NOMO-1 treated with dmso at 0.1 percent for 144 hours (cell line): ENCODE data around the gene PHLPP1.

Source experiments
- DNase-seq: peaks from one replicate; lab custom pipeline; 2025; ENCODE audit not compliant: unreplicated experiment; lab: John Stamatoyannopoulos, UW

PHLPP1 gene

DNA sequence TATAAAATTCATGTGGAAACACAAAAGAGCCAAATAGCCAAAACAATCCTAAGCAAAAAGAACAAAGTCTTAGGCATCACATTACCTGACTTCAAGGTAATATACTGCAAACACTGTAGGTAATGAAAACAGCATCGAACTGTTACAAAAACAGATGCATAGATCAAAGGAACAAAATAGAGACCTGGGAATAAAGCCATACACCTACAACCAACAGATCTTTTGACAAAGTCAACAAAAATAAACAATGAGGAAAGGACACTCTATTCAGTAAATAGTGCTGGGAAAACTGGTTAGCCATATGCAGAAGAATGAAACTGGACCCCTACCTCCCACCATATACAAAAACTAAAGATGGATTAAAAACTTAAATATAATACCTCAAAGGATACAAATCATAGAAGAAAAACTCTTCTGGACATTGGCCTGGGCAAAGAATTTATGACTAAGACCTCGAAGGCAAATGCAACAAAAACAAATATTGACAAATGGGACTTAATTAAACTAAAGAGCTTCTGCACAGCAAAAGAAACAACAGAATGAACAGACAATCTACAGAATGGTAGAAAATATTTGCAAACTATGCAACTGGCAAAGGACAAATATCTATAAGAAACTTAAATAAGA, 218.0 kb downstream of the PHLPP1 start:
- DNase-seq = no peak

DNA sequence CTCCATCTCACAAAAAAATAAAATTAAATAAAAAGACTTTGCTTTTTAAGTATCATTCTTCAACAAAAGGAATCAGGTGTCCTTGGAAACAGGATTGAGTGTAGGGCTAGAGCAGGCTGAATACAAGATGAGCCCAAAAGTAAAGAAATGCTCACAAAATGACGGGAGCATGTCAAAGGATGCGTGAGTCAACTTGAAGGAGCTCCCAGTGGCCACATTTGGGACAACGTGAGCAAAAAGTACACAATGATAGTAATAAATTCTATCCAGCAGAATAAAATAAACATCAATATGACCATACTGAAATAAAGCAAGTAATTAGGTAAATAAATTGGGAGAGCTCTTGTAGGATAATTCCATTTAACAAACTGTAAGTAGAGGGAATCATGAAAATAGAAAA, 220.7 kb downstream of the PHLPP1 start:
- DNase-seq = no peak

DNA sequence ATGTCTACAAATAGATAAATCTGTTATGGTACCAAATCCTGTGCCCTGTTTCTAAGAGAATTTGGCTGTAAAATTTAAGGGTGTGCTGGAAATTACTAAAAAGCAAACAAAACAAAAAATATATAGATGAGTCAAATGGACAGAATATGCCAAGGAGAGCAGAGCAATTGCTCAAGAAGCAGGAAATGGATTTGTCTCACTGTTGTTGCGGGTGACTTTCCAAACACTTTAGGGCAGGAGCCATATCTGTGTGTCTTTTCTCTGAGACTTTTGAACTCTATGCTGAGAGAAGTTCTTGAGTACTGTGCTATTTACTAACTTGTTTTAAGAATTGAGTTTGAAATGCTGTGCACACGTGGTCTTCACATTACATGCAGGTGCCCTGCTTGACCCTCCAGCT, 221.7 kb downstream of the PHLPP1 start:
- no peak for DNase-seq

DNA sequence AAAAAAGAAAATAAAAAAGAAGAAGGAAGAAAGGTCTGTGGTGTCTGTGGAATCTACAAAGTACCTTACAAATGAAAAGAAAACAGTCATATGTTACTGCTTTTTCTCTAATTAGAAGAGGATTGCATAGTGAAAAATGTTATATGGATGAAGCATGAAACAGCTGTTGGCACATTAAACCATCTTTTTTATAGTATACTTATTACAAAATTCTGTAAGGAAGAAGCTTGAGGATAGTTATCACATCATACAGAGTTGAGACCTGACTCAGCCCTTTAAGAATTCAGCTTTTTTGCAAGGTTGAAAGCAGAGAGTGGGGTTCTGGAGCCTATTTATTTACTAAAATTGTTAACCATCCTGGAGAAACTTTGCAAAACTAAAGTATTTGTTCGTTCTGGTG, 222.7 kb downstream of the PHLPP1 start:
- no peak for DNase-seq

DNA sequence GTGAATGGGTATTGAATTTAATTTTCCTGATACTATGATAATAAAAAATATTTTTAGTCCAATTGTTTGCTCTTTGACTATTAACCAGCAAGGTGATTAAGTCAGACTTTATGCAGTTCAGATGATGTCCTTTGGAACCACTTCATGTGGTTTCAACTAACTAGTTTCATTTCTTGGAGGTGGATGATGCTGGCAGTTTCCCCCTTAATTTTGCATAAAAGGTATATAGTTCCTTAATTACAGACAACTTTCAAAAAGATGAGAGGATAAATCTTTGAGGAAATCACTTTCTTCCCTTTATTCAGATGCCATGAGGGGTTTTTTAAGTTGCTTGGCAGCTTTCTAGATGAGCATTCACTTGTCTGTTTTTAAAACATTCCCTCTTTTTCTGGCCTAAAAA, 223.1 kb downstream of the PHLPP1 start:
- no peak for DNase-seq

DNA sequence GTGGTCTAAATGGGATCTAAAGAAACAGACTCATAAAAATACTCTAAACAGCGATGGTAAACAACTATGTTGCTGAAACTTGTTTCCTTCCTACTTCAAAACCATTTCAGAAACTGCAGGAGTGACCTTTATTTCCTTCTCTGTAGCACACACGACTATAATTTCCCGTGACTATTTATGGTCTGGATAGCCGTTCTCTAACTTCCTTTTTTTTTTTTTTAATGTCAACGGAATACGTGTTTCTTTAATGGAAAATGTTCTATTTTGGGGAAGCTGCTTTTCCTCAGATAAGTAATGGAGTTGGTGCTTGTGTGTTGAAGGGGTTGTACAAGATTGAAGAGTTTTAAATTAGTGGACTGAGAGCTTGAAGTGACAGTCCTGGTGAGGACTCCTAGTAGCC, 224.1 kb downstream of the PHLPP1 start:
- DNase-seq = peak; percentile 76

DNA sequence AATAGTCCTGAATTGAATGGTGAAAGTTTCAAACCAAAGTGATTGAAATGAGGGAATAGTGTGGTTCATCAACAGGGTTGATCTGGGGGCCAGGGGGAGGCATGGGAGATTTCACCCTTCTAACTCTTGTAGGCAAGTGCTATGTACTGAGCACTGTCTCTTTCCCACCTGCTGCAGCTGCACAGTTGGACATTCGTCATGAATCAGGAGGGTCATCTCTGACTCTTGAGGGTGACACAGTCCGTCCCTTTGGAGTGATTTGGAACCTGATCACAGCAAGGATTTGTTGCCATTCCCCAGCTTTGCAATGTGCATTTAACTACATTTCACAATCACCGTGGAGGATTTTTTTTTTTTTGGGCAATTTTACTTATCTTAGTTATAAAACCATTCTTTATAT, 224.6 kb downstream of the PHLPP1 start:
- DNase-seq = no peak

DNA sequence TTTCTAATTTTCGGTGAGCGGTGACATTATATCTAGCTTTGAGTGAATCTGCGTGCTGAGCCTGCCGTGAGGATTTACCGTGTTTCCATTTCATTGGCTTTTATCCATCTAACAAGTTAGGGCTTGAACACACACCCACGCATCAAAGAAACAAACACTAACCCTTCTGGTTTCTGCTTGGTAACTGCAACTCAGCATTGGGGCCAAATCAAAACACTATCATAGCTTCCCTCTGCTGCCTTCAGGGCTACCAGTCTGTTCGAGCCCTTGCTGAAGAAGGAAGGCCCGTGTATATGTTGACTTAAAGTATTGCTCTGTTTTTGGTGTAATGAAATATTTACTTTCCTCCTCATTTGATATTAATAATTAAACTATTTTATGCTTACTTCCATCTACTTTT, 227.2 kb downstream of the PHLPP1 start:
- no peak for DNase-seq

DNA sequence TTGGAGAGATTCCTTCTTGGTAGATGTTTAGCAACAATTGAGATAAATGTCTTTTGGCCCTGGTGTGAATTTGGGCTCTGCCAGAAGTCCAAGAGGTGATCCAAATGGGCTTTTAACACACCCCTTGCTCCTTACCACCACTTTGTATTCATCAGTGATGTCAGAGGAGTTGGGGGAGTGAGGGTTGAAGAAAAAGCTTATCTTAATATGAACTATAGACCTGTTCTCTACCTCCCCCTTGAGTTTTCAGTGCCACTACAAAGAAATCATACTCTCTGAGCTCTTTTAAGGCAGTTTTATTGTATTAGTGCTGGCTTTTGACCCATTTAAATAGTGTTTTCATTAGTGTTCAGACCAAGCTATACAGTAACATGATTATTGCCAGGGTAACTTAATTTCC, 229.1 kb downstream of the PHLPP1 start:
- DNase-seq = no peak

DNA sequence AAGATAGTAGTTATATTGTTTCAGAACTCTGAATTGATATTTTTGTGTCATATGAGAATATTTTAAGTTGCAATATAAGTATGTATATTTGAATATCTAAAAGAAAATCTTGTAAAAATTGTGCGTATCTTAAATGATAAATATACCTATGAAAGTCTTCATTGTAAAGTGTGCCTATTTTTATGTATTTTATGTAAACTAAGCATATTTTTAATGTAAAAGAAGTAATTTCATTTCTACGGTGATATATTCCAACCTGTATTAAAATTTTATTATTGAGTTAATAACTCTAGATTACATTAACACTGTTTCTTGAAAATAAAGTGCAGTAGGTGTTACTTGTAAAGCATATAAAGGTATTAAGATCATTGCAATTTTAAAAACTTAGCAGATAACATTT, 233.4 kb downstream of the PHLPP1 start:
- DNase-seq = no peak

DNA sequence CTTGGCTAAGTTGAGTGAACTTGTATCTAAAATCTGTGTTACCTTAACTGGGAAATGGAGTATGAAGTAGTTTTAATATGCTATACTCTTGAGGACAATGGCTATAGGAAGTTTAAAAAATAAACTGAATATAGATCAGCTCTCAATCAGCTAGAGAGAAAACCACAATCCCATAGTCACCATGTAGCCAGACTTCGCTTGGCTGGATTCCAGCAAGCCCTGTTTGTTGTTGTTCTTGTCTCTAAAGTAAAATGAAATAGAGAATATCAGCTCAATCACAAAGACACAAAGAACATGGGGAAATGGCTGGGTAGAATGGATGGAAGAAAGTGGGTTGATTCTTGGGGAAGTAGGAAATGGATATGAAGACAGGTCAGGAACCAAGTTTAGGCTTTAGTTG, 234.9 kb downstream of the PHLPP1 start:
- no peak for DNase-seq

DNA sequence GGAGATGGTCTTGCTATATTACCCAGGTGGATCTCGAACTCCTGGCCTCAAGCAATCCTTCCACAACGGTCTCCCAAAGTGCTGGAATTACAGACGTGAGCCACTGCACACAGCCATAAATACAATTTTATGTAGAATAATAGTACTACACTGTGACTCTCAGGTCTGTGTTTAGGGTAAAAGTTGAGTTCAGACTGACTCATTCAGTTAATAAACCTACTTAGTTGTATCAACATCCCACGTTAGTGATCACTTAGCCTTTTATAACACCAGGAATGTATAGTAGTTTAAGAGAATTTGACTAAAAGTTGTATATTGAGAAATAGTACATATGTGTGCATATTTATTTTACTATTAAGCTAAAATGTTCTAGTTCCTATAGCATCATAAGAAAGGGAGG, 237.5 kb downstream of the PHLPP1 start:
- DNase-seq = no peak

DNA sequence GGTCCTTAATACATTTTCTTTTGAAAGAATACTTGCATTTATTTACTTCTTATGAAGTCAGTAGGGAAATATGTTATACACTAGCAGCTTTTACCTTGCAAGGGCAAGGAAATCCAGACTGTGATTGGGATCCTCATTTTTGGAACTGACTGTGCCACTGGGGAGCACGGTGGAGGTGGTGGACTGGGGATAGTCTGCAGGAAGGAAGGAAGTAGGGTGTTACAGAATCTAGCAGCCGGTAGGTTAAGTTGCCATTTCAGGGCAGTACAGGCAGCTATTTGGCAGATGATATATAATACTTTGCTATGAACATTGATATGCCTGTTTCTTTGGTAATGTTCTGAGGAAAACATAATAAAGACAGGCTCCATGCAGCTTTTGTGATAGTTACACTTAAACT, 238.3 kb downstream of the PHLPP1 start:
- no peak for DNase-seq

DNA sequence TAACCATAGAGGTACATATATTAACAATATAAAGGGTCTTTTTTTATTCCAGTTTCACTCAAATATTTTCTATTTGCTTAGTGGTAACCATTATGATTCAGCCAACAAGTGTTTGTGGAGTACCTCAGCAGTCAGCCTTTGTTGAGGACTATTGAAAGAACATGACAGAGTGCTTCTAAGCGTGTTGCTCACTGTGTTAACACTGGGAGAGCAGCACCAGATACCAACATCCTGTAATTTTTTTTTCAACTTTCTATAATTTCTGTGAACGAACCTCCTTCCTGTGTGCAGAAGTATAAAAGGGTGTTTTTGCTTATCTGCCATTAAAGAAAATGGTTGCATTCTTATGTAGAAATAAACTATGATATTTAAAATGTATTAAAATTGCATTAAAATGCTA, 239.0 kb downstream of the PHLPP1 start:
- DNase-seq = no peak

DNA sequence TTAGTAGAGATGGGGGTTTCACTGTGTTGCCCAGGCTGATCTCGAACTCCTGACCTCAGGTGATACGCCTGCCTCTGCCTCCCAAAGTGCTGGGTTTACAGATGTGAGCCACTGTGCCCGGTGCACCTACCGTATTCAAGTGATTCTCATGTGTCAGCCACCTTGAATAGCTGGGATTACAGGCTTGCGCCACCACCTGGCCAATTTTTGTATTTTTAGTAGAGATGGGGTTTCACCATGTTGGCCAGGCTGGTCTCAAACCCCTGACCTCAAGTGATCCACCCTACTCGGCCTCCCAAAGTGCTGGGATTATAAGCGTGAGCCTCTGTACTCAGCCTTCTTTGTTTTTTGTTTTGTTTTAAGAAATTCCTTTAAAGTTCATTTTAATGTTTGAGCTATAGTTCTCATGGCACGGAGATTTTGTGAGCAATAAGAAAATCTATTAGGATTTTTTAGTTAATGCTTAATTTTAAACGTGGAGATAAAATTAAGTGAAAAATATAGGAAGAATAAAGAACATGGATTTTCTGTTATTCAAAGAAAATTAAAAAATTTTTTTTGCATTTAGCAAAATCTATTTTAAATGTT, 242.6 kb downstream of the PHLPP1 start:
- DNase-seq = no peak

DNA sequence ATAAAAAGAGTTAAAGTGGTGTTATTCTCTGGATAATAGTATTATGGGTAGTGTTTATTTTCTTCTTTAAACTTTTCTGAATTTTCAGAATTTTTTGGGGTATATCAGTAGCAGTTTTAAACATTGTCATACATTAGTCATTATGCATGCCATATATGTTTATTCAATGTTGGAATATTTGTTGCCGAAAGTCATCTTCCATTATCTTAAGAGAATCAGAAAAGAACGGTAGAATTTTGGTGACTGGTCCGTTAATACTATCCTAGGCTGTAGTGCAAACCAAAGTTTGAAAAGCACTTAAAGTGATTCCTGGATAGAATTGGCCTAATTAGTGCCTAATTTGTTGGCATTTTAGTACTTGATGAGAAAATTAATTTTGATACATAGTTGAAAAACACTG, 244.1 kb downstream of the PHLPP1 start:
- DNase-seq = no peak

DNA sequence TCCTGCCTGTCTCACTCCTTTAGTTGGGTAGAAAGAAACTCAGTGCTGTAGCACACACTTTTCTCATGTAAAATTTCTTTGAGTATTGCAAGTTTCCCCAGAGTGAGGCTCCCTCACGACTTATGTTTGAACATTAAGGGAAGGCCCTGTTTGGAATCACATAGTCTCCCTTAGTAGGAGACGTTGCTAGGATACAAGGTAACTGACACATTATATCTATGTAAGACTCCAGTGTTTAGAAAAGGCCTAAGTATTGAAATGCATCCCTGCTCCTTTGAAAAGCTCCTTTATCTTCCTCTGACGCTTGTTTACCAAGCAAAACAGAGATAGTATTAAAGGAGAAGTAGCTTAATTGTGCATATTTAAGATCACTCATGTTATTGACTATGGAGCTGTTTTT, 248.2 kb downstream of the PHLPP1 start:
- DNase-seq = no peak

DNA sequence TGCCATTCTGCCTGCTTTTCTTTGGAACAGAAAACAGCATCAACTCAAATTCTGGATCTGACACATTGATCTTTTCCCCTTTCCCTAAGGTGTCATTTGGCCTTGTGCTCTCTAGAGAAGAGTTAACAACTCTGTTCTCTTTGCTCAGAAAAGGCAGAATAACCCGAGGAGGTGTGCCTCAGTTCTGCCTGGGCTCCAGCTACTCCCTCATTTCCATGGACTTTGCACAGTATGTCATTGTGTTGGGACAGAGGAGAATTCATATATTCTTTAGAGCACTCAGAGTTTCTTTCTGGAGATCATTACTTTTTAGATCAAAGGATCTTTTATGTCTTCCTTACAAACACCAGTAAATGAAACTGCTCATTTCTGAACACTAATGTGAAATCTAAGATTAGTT, 249.1 kb downstream of the PHLPP1 start:
- DNase-seq = no peak

DNA sequence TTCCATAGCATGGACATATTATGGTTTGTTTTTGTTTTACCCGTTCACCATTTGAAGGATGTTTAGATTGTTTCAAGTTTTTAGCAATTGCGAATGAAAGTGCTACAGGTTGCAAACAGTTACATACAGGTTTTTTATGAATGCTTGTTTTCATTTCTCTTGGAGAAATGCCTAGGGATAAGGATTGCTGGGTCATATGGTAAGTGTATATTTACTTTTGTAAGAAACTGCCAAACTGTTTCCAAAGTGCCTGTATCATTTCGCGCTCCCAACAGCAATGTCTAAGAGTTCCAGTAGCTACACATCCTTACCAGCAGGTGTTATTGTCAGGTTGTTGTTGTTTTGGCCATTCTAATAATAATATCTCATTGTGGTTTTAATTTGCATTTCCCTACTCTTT, 251.7 kb downstream of the PHLPP1 start:
- DNase-seq = no peak

DNA sequence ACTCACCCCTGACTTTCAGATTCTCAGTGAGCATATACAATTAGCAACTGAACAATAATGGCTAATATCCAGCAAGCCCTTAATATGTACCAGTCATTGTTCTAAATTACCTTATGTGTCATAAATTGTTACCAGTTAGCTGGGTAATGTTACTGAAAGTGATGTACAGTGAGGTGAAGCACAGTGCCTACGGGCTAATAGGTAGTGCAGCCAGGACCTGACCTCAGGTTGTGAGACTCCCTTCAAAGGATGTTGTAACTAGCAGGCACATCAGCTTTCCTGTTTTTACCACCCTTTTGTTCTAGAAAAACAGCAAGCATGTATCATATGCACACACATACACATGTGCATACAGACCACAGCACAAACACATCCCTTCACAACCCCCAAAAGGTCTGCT, 258.3 kb downstream of the PHLPP1 start:
- DNase-seq = no peak

DNA sequence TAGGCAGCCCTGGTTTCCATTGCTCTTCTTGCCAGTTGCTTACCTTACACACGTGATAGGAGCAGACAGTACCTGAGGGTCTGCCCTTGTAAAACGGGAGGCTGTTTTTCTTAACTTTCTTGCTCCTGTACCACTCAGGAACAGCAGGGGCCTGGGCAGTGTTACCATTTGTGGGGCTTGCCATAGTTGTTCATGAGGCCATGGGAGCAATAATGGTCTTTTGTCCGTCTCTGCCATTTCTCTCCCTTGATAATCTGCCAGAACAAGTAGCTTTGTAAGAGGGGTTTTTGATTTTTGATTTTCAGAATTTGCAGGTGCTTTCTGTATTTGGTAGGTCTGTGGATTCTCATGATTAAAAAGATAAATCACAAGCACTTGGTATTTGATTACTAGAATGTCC, 259.0 kb downstream of the PHLPP1 start:
- DNase-seq = no peak

DNA sequence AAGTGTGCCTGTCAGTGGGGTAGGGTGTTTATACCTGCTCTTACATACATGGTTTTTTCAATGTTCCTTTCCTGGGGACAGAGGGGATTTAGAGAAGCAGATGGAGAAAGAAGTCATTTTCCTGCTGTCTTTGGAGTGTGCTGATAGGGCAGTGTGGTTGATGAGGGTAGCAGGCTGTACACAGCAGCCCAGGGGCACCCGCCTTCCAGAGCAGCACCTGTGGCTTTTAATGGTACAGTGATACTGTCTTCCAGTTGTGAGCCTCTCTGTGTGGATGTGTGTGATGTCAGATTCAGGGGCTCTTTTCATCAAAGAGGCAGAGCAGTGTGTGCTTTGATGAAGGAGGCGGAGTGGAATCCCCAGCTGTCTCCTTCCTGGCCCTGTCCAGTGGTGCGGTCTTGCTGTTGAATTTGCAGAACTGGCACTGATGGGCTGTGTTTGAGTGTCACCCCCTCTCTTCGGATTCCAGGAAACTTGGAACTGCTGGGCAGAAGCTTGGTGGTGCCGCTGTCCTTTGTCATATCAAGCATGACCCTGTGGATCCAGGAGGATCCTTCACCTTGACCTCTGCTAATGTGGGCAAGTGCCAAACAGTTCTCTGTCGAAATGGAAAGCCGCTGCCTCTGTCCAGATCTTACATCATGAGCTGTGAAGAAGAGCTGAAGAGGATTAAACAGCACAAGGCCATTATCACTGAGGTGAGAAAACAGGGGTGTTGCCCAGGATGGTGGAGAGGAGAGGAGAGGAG, 259.8 kb downstream of the PHLPP1 start:
- no peak for DNase-seq

DNA sequence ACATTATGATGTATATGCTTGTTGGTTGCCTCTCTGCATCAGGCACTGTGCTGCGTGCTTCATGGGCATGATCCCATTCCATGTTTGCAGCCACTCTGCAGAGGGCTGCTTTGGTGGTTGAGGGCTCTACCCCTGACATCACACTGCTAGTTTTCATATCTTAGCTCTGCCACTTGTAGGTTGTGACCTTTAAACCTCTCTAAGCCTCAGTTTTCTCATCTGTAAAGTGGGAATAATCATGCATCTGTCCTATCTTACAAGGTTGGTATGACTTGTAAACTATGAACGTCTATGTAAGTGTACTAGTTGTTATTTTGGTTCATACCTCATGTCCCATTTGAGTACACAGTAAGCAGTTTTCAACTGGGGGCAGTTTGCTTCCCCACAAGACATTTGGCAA, 260.4 kb downstream of the PHLPP1 start:
- DNase-seq = no peak
